ENCODE measurements around the gene RSU1. TPM values are rescaled to one million over a fixed set of nuclear protein-coding genes. Genes with fewer than 3 reads are reported as not detected.

RSU1 gene
- total RNA-seq, 1 donor from 2014 or later = 59.4 TPM

DNA sequence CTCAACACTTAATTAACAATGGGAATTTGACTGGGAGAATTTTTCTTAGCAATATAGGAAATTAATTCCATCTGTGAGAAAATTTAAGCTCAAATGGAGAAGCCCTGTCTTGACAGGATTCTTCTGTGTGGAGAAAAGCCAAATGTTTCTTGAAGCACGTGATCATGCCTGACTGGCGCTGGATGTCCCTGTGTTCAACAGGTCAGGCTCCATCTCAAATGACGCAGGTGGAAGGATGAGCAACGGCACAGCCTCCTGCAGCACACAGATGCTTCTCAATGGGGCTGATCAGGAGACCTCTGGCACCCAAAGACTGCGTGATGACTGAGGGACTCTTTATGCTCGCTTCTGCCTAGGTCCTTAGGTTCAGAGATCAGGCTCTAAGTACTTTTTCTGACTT, 143.8 kb downstream of the RSU1 start:
- Mint-ChIP-seq H3K4me1 (ENCODE audit: low read depth, unreplicated experiment) (no peaks in the 10 kb centered on the region), H3K27ac (ENCODE audit: unreplicated experiment) (no peak overlapping the region)

DNA sequence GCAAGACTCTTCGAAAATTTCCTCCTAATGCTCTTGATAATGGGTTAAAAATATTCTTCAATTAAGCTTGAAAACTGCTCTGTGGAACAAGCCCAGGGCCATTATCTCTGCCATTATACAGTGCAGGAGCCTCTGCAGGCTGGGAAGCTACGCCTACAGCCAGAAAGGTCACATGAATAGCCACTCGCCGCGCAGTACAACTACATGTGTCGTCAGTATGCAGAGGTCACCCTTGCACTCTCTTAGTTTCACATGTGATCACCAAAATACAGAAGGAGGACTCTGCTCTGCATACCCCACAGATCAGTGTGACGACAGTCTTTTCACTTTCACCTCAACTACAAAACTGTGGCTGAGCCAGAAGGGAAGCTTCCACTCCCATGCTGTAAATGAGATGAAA, 153.8 kb downstream of the RSU1 start:
- no peaks in the 10 kb centered on the region for H3K36me3 Mint-ChIP-seq (ENCODE audit: unreplicated experiment)
- no peaks in the 10 kb centered on the region for H3K27me3 Mint-ChIP-seq (ENCODE audit: unreplicated experiment)
- TF ChIP-seq, protein P1, sequence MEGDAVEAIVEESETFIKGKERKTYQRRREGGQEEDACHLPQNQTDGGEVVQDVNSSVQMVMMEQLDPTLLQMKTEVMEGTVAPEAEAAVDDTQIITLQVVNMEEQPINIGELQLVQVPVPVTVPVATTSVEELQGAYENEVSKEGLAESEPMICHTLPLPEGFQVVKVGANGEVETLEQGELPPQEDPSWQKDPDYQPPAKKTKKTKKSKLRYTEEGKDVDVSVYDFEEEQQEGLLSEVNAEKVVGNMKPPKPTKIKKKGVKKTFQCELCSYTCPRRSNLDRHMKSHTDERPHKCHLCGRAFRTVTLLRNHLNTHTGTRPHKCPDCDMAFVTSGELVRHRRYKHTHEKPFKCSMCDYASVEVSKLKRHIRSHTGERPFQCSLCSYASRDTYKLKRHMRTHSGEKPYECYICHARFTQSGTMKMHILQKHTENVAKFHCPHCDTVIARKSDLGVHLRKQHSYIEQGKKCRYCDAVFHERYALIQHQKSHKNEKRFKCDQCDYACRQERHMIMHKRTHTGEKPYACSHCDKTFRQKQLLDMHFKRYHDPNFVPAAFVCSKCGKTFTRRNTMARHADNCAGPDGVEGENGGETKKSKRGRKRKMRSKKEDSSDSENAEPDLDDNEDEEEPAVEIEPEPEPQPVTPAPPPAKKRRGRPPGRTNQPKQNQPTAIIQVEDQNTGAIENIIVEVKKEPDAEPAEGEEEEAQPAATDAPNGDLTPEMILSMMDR (IDR thresholded peaks at IDR 0.05; ENCODE audit: partially characterized antibody, unreplicated experiment) = no peak
- no peak overlapping the region for H3K4me3 Mint-ChIP-seq (ENCODE audit: unreplicated experiment)
- H3K4me1 Mint-ChIP-seq (ENCODE audit: low read depth, unreplicated experiment) = peaks cover 3% of the 10 kb centered on the region
- H3K9me3 Mint-ChIP-seq (ENCODE audit: unreplicated experiment) = no peaks in the 10 kb centered on the region
- no peak for DNase-seq
- H3K27ac Mint-ChIP-seq (ENCODE audit: unreplicated experiment) = no peak overlapping the region

More for the DNA sequence above, 143.8 kb downstream of the RSU1 start:
- Mint-ChIP-seq H3K9me3 (ENCODE audit: unreplicated experiment) (peaks cover 5% of the 10 kb centered on the region), H3K36me3 (ENCODE audit: unreplicated experiment) (peaks cover 7% of the 10 kb centered on the region), H3K4me3 (ENCODE audit: unreplicated experiment) (no peak overlapping the region), H3K27me3 (ENCODE audit: unreplicated experiment) (peaks cover 1% of the 10 kb centered on the region)
- TF ChIP-seq, protein P1 (IDR thresholded peaks at IDR 0.05; ENCODE audit: partially characterized antibody, unreplicated experiment) = no peak
- DNase-seq = no peak

GRCh38 chr10:16662923-16663322, 154.3 kb downstream of the RSU1 start:
- Mint-ChIP-seq H3K9me3 (ENCODE audit: unreplicated experiment) (no peaks in the 10 kb centered on the region), H3K27ac (ENCODE audit: unreplicated experiment) (no peak overlapping the region), H3K4me3 (ENCODE audit: unreplicated experiment) (no peak overlapping the region), H3K4me1 (ENCODE audit: low read depth, unreplicated experiment) (peaks cover 3% of the 10 kb centered on the region), H3K27me3 (ENCODE audit: unreplicated experiment) (no peaks in the 10 kb centered on the region), H3K36me3 (ENCODE audit: unreplicated experiment) (no peaks in the 10 kb centered on the region)
- no peak for DNase-seq
- TF ChIP-seq, protein P1 (IDR thresholded peaks at IDR 0.05; ENCODE audit: partially characterized antibody, unreplicated experiment) = no peak

DNA sequence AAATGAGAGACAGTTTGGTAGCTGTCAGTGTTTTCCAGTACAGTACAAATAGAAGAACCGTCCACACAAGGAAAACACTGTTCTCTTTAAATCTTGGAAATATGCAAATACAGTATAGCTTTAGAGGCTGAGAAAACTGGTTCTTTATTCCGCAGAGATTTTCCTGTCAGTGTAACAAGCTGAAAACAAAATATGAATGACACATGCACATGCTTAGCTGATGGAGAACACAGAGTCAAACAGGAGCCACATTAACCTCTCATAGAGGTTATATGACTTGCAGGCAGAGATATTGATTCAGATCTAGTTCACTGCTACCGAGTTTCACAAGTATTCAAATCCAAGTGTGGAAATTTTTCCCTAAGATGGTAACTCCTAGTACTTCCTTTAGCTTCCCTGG, 160.3 kb downstream of the RSU1 start:
- Mint-ChIP-seq H3K4me1 (ENCODE audit: low read depth, unreplicated experiment) (peaks cover 2% of the 10 kb centered on the region), H3K9me3 (ENCODE audit: unreplicated experiment) (no peaks in the 10 kb centered on the region), H3K27ac (ENCODE audit: unreplicated experiment) (no peak overlapping the region), H3K36me3 (ENCODE audit: unreplicated experiment) (no peaks in the 10 kb centered on the region), H3K27me3 (ENCODE audit: unreplicated experiment) (no peaks in the 10 kb centered on the region), H3K4me3 (ENCODE audit: unreplicated experiment) (no peak overlapping the region)
- DNase-seq = no peak
- TF ChIP-seq, protein P1 (IDR thresholded peaks at IDR 0.05; ENCODE audit: partially characterized antibody, unreplicated experiment) = no peak

GRCh38 chr10:16653224-16653623, 164.0 kb downstream of the RSU1 start:
- peaks cover 2% of the 10 kb centered on the region for H3K4me1 Mint-ChIP-seq (ENCODE audit: low read depth, unreplicated experiment)
- no peaks in the 10 kb centered on the region for H3K36me3 Mint-ChIP-seq (ENCODE audit: unreplicated experiment)
- H3K9me3 Mint-ChIP-seq (ENCODE audit: unreplicated experiment) = no peaks in the 10 kb centered on the region
- DNase-seq = no peak
- TF ChIP-seq, protein P1 (IDR thresholded peaks at IDR 0.05; ENCODE audit: partially characterized antibody, unreplicated experiment) = no peak
- no peaks in the 10 kb centered on the region for H3K27me3 Mint-ChIP-seq (ENCODE audit: unreplicated experiment)
- H3K27ac Mint-ChIP-seq (ENCODE audit: unreplicated experiment) = no peak overlapping the region
- no peak overlapping the region for H3K4me3 Mint-ChIP-seq (ENCODE audit: unreplicated experiment)

Measured in glutamatergic neuron (in vitro differentiated cells).